SW 1271 (cell line): ENCODE results near the gene TAOK3.
A peak's percentile ranks its signal among the peaks of the same experiment; 100 is the strongest.
"Not testable (repeated sequence)": the region's sequence is repeated elsewhere in the genome, so short reads cannot be mapped to it uniquely, and the experiment has no call there.

ENCODE experiments used
- DNase-seq, 2 experiments: peaks; one replicate each; lab custom pipeline; 2025; lab: John Stamatoyannopoulos, UW

Gene TAOK3

DNA sequence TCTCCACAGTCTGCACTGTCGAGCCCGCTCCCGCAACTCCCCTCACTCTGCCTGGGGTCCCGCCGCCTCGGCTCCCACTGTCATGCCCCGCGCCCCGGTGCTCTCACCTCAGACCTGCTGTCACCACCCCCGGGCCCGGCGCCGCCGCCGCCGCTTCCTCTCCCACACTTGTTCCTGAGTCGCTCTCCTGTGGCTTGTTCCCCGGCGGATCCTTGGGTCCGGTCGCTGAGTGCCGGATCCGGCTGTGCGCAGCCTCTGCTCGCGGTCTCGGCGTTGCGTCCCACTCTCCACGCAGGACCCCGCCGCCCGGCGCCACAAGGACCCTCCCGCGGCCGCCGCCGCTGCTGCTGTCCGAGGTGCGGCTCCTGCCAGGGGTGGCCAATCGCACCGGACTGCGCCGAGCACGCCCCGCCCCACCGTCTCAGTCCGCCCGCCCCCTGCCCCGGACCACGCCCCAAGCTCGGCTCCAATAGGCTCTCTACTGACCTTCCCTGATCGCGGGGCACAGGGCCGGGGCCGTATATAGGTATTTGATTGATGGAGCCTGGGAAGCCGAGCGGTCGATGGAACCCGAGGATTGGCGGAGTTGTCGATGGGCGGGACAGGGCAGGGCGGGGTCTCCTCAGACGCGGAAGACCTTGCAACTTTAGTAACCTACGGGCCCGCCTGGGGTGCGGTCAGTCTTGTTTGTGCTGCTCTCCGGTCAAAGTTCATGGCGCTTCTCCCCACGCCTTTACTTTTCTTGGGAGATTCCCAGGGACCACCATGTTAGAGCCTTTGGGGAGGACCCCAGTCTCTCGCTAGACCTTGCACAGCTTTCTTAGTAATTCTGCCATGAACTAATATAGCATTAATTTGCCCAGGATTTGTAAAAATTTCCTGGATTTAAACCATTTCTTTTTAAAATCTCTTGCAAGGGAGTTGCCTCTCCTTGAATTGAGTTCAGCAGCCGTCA lies at the start of gene TAOK3:
TAOK3 (minus strand) TSS at position 367 of the 955 bp plus-strand sequence. CDS start 117,340 bp downstream, outside the sequence.
- peak; percentile 95 to 99 for DNase-seq

- no peak for DNase-seq
These were observed 48.0 kb upstream of the TAOK3 start for GRCh38 chr12:118420673-118421072.

GRCh38 chr12:118418385-118419057 lies 45.8 kb upstream of the TAOK3 start:
- peak in 1 of 2 experiments; percentile 3 for DNase-seq

DNA sequence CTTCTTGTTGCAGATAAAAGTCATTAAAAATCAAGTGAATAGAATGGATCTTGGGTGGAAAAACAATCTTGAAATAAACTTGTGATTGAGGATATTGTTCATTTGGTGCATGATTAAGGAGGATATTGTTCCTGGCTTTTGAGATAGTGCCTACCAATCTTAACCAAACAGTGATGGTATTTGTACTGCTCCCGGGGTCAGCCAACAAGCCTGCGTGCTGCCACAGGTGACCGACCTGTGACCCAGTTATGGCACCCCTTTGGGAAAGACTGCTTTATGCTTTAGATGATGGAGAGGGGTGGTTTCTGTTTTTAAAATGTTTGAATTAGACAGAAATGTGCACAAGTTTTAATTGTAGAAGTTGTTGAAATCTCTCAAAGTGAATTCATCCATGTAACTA lies 45.2 kb upstream of the TAOK3 start:
- DNase-seq, result no peak

DNA sequence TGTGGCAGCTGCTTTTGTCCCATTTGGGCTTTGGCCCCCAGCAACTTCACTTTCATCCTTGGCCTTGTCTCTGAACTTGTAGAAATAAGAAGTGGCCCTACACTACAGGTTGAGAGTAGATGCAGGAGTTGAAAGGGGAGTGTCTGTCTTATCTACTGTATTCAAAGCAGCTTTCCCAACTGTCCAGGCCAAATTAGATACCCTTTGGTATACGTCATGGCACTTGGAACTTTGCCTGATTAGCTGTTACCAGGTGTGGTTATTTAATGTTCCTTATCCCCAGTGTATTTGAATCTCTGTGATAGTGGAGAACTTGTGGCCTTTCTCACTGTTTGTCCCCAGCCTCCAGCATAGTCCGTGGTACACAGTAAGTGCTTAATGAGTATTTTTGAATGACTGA lies 37.1 kb upstream of the TAOK3 start:
- DNase-seq, result no peak

DNA sequence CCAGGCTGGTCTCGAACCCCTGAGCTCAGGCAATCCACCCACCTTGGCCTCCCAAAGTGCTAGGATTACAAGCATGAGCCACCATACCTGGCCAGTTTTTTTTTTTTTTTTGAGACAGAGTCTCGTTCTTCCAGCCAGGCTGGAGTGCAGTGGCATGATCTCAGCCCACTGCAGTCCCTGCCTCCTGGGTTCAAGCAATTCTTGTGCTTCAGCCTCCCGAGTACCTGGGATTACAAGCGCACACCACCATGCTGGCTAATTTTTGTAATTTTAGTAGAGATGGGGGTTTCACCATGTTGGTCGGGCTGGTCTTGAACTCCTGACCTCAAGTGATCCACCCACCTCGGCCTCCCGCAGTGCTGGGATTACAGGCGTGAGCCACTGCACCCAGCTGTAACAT lies 35.5 kb upstream of the TAOK3 start:
- DNase-seq, result not testable (repeated sequence)

DNA sequence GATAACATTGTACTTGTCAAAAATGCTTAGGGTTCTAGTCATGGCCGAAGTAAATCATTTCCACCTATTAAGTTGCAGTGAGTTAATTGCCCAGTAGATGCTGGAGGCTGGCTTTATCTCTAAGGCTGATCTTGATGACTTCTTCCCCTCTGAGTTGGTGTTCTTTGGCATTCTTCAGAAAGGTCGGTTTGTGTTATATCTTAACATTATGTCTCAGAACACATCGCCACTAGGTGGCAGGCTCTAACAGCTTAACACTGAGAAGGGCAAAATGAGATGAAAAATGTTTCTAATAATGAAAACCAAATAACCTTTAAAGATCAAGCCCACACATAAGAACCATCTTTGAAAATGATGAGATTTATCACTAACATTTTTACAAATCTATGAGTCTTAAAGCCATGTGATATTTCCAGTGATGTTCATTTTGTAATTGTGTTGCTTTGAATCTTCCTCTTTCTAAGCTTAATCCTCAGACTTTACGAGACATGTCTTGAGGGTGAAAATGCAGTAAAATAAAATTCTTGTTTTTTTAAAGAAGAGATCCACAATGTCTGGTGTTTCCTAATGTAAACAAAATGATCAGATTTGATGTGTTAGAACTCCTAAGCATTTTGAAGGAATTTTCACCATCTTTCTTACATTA lies 32.3 kb upstream of the TAOK3 start:
- DNase-seq, result peak; percentile 15 to 69

GRCh38 chr12:118402251-118402650 lies 29.5 kb upstream of the TAOK3 start:
- DNase-seq, result no peak

- DNase-seq, result no peak
These were observed 26.2 kb upstream of the TAOK3 start for GRCh38 chr12:118398940-118399339.

DNA sequence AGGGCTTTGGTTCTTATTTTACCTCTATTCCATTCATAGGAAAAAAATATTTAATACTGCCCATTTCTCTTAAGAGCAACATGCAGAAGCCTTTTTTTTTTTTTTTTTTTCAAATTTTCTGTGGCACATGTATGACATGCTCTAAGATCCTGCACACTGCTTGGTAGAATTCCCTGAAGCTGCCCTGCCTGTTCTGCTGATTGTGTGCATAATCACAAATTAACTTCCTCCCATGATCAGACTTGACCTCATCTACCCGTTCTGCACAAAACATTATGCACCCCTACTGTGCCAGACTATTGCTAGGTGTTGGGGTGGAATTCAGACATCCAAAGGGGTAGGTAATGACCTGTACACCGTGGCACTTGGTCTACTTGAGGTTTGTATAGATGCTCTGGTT lies 25.8 kb upstream of the TAOK3 start:
- DNase-seq, result no peak

DNA sequence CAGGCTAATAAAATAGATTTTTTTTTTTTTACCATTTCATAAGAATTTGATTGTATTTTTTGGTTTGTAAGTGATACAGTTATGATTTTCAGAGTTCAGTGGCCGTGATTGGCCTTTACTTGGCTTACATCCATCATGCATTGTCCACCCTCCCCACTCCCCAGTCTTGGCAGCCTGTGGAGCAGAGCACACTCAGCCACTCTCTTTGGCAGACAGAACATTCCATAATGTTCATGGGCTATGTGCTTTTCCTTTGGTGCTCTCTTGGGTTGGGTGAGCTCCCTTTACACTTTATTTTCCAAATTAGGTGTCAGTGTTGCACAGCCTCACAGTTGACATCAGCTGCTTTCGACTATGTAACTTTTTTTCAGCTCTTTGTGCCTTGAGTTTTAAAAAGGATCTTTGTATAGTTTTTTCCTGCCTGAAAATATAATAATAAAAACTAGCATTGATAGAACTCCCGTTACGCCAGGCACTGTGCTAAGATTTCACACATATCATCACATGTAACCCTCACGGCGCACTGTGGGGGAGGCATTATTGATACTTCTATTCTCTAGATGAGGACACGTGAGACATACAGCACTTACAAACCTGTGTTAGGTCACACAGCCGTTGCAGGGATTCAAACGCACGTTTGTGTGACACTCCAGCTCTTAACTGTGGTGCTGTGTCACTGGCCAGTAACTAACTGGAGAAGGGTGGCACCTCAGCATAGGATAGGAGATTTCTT lies 25.2 kb upstream of the TAOK3 start:
- no peak for DNase-seq

DNA sequence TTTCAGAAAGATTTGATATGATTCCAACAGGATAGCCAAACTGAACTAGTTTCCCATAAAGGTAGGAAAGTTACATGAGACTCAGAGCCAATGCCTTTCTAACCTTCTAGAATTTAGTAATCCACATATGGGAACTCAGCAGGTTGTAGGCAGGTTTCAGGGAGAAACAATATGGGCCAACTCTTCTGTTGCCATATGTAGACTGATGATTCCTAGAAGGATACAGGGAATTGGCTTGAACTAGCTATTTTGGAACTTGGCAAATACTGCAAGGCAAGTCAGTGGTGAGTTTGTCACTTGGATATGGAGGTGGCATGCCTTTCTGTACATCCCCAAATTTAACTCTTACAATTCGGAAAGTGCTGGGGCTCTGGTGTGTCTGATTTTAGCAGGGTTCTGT lies 19.1 kb upstream of the TAOK3 start:
- no peak for DNase-seq

DNA sequence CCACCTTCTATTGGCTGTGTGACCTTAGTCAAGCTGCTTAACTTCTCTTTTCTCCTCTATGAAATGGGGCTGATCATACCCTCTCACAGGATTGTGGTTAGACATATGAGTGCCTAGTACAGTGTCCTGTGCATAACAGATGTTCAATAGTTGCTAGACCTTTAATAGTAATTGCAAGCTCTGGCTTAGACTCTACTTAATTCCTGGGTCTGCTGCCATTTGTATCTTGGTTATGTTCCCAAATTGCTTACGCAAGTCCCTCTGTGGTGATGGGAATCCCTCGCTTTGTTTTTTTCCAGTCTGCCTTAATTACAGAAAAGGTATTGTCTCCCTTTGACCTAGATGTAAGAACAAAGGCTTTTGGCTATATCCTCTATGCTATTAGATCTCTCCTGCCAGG lies 18.7 kb upstream of the TAOK3 start:
- no peak for DNase-seq

GRCh38 chr12:118377884-118378470 lies 5.3 kb upstream of the TAOK3 start:
- peak in 1 of 2 experiments; percentile 73 for DNase-seq

DNA sequence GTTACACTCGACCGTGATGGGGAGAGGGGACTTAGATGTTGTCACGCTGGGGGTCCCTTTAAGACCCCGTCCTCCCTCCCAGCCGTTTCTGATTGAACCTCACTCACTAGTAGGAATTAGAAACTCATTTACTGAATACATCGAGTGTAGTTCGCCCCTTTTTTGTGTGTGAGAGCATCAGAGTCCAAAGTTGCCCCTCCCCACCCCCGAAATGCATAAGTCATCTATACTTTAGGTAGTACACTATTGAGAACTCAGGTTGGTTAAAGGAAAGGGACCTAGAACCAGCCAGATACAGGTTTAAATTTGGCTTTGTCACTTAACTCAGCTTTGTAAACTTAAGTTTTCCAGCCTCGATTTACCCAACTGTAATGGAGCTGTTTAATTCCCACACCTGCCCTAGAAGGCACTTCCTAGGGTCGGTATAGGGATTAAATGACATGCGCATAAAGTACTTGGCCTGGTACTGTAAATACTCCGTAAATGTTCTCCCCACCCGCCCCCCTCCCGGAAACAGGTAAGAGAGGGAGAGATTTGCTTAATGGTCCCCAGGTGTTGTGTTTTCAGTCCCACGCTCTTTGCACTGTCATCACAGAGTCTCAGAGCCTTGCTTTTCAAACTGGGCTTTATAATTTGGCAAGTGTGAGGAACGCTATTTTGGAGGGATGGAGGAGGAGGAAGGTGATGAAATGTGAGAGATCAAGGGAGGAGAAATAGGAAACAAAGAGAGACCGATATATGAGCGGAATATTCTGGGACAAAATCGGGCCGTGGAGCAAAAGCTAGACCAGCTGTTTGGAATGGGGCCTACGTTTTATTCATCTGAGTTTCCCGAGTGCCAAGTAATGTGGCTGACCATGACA lies 4.5 kb upstream of the TAOK3 start:
- peak in 1 of 2 experiments; percentile 73 for DNase-seq

GRCh38 chr12:118376089-118377020 lies 3.6 kb upstream of the TAOK3 start, which contains the start of gene SUDS3:
Gene SUDS3 (plus strand): TSS chr12:118376555. CDS start chr12:118376692, 137 bp downstream.
- peak in 1 of 2 experiments; percentile 82 for DNase-seq

DNA sequence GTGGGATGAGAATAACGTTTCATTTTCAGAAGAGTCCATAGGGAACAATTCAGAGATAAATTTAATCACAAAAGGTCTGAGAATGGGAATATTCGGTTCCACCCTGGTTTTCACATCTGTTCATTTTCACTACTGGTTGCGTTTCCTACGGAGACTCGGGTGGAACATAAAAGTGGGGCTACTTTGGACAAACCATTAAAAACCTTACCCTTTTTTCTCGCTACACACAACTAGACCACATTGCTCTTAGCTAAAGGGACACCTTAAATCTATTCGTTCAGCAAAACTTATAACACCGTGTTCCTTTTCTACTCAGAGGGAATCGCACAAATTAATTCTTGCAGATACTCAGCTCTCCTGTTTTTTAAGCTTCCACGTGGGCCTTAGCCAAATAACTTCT lies 2.6 kb upstream of the TAOK3 start:
- DNase-seq, result no peak

DNA sequence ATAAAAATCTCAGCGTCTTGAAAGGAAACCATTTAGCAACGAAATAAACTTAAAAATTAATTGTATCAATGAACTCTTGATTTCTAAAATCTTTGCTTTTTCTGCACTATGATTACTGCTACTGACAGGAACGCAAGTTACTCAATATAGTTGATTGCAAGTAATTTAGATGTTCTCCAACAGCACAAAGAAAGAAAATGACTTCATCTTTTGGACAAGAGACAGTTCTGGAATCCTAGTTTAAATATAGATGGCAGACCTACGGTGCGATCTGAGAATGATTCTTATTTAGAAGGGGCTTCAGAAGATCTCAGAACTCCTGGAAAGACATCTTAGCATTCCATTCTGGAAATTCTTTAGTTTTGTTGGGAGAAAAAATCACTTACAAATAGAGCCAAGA lies 2.2 kb upstream of the TAOK3 start:
- no peak for DNase-seq

DNA sequence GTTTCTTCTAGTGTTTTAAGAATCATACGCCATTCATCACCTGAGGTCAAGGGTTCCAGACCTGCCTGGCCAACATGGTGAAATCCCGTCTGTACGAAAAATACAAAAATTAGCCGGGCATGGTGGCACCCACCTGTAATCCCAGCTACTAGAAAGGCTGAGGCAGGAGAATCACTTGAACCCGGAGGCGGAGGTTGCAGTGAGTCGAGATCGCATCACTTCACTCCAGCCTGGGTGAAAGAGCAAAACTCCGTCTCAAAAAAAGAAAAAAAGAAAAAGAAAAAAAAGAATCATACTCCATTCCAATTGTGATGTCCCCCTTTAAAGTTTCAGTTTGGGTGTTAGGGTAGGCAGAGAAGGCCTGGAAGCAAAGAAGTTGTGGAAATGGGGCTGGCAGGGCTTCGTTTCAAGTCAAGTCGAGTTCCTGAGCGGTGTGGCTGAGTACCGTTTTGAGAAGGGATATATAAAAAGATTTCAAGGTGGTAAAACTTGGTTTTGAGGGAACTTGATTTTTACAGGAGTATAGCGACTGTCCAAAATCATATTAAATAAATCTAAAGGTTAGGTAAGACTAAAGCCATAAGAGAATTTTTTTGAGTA lies 1.5 kb upstream of the TAOK3 start:
- no peak for DNase-seq
